K562 (cell line): Measurements from ENCODE around the gene SZT2. TPM values are rescaled to one million over a fixed set of nuclear protein-coding genes. Genes with fewer than 3 reads are reported as not detected.

Experiments used
- ATAC-seq: fragments of 200-7000 bp; cut with Tn5 transposase; 3 replicates; pipeline ENCODE4 v1.9.1; 2020; ENCODE audit warnings: moderate library complexity
- BruUV-seq: library from RNA; stranded (reverse); fragments of 400-500 nt; replicated peaks from 2 replicates; lab custom pipeline; 2021; lab: Mats Ljungman, UMichigan
- CTCF ChIA-PET: fragments of 300-600 bp; formaldehyde crosslinking; extraction: SDS; loops from one replicate; lab custom pipeline; 2021; ENCODE audit warnings: low intra/inter-chr PET ratio; lab: Yijun Ruan, JAX
- POLR2A ChIA-PET: fragments of 300-600, 350-650 bp; sonication (Branson Sonifier 250); formaldehyde crosslinking; extraction: SDS; loops from one replicate; lab custom pipeline; 2021; ENCODE audit warnings: antibody characterized with exemption, inconsistent platforms; lab: Yijun Ruan, JAX
- DNase-seq, 4 experiments: peaks; one replicate each; pipeline versions ENCODE4 v3.0.0 to v3.0.0-alpha.2; 2011 to 2018; ENCODE audit warnings: low spot score in 3 of 4, mixed read lengths in 3 of 4; ENCODE audit errors: extremely low read depth in 1 of 4
- FAIRE-seq: peaks from 2 replicates; lab custom pipeline; 2011; peaks lifted over from hg19 to GRCh38; lab: Jason Lieb, UNC
- H2AFZ ChIP-seq: 2 replicates; pipeline ENCODE4 v1.6.0; 2011; ENCODE audit warnings: low read depth, low read length, control low read depth, inconsistent platforms
- H3K27ac ChIP-seq: fragments of 200-600 bp; 3 replicates; pipeline ENCODE4 v1.8.0; 2011; ENCODE audit warnings: low read depth, mild to moderate bottlenecking, control low read depth, inconsistent platforms, low read length, moderate library complexity, mixed read lengths; ENCODE audit errors: extremely low read depth
- H3K27me3 ChIP-seq, 2 experiments: fragments of 300-600 bp in 1 of 2; 2 replicates in 1 of 2; 3 replicates in 1 of 2; pipeline versions ENCODE4 v1.6.0 to v1.8.0; 2011; ENCODE audit warnings: inconsistent platforms in 2 of 2, low read length in 2 of 2, mild to moderate bottlenecking in 1 of 2, mixed read lengths in 1 of 2, moderate library complexity in 1 of 2; ENCODE audit not compliant: control insufficient read depth in 2 of 2, insufficient read depth in 2 of 2
- H3K36me3 ChIP-seq: fragments of 300-600 bp; 3 replicates; pipeline ENCODE4 v1.8.0; 2011; ENCODE audit warnings: mild to moderate bottlenecking, low read length, inconsistent platforms; ENCODE audit not compliant: control insufficient read depth, insufficient read depth
- H3K4me1 ChIP-seq, 2 experiments: fragments of 200-600 bp in 1 of 2; replicated peaks in 1 of 2; 2 replicates in 1 of 2; 3 replicates in 1 of 2; pipeline versions ENCODE4 v1.5.1 to v1.8.0; 2011; ENCODE audit warnings: inconsistent platforms in 2 of 2, low read length in 2 of 2, mild to moderate bottlenecking in 1 of 2, mixed read lengths in 1 of 2, moderate library complexity in 1 of 2; ENCODE audit not compliant: control insufficient read depth in 2 of 2, insufficient read depth in 2 of 2
- H3K4me2 ChIP-seq: 2 replicates; pipeline ENCODE4 v1.6.1; 2011; ENCODE audit warnings: low read length, control low read depth, inconsistent platforms, mixed read lengths; ENCODE audit not compliant: insufficient read depth
- H3K4me3 ChIP-seq: fragments of 200-600 bp; sonication (generic), shearing (Covaris generic); 2 replicates; pipeline ENCODE4 v1.5.1; 2016; ENCODE audit warnings: control low read depth, inconsistent platforms
- H3K79me2 ChIP-seq: fragments of 200-600 bp; 3 replicates; pipeline ENCODE4 v1.8.0; 2011; ENCODE audit warnings: low read length, inconsistent platforms; ENCODE audit not compliant: control insufficient read depth, insufficient read depth
- H3K9ac ChIP-seq, 2 experiments: 2 replicates each; pipeline versions ENCODE4 v1.6.0 to v1.6.1; 2011; ENCODE audit warnings: low read depth in 2 of 2, low read length in 2 of 2, control low read depth in 1 of 2, inconsistent platforms in 1 of 2, mild to moderate bottlenecking in 1 of 2, mixed read lengths in 1 of 2; ENCODE audit not compliant: insufficient read depth in 1 of 2
- H3K9me1 ChIP-seq: one replicate; pipeline ENCODE4 v1.6.0; 2011; ENCODE audit warnings: inconsistent platforms, mild to moderate bottlenecking, low read length, moderate library complexity; ENCODE audit not compliant: control insufficient read depth, insufficient read depth
- H3K9me3 ChIP-seq: replicated peaks from 2 replicates; pipeline ENCODE4 v1.5.1; 2011; ENCODE audit warnings: low read depth, low read length, inconsistent platforms; ENCODE audit not compliant: control insufficient read depth, insufficient read depth
- H4K20me1 ChIP-seq: replicated peaks from 2 replicates; pipeline ENCODE4 v1.6.1; 2011; ENCODE audit warnings: low read length, inconsistent platforms, mixed read lengths; ENCODE audit not compliant: control insufficient read depth, insufficient read depth
- CHD2 ChIP-seq: IDR thresholded peaks from 2 replicates; pipeline ENCODE4 v1.6.1; 2011; ENCODE audit warnings: low read depth, low read length
- CXXC5 ChIP-seq: fragments of 250-450 bp; sonication (Bioruptor Pico); IDR thresholded peaks from 2 replicates; pipeline ENCODE4 v1.8.0; 2022; ENCODE audit warnings: inconsistent platforms, mild to moderate bottlenecking, moderate library complexity
- ETS1 ChIP-seq: conservative IDR thresholded peaks from 2 replicates; pipeline ENCODE4 v1.6.1; 2011; ENCODE audit warnings: low read depth, mild to moderate bottlenecking, low read length; ENCODE audit not compliant: control insufficient read depth
- ETV5 ChIP-seq: sonication (generic); formaldehyde crosslinking; IDR thresholded peaks from 2 replicates; pipeline ENCODE4 v1.4.0; 2020; ENCODE audit warnings: low read depth, mild to moderate bottlenecking, missing genetic modification reagents
- HLTF ChIP-seq: fragments of 450-650 bp; IDR thresholded peaks from 2 replicates; pipeline ENCODE4 v1.6.1; 2016
- HNRNPLL ChIP-seq: fragments of 200-400 bp; formaldehyde crosslinking; IDR thresholded peaks from 2 replicates; pipeline ENCODE4 v1.6.1; 2017; ENCODE audit warnings: low read length, low read depth, mild to moderate bottlenecking; ENCODE audit not compliant: poor library complexity, severe bottlenecking
- KLF16 ChIP-seq: IDR thresholded peaks from 2 replicates; pipeline ENCODE4 v1.6.1; 2016; ENCODE audit warnings: antibody characterized with exemption
- MXI1 ChIP-seq: IDR thresholded peaks from 2 replicates; pipeline ENCODE4 v1.6.1; 2011; ENCODE audit warnings: low read depth, mild to moderate bottlenecking, improper control_type of control experiment, low read length
- NR2C2 ChIP-seq, 2 experiments: fragments of 200-800 bp in 1 of 2; sonication (Bioruptor generic) in 1 of 2; sonication (generic) in 1 of 2; formaldehyde crosslinking in 1 of 2; IDR thresholded peaks; 2 replicates each; pipeline versions ENCODE4 v1.6.1 to v1.8.0; 2016 to 2022; ENCODE audit warnings: mild to moderate bottlenecking in 1 of 2, missing compliant biosample characterization in 1 of 2, missing genetic modification characterization in 1 of 2, missing genetic modification reagents in 1 of 2
- OTX1 ChIP-seq: fragments of 450-650 bp; formaldehyde crosslinking; IDR thresholded peaks from 2 replicates; pipeline ENCODE4 v1.4.0; 2022; ENCODE audit warnings: mild to moderate bottlenecking
- PHB ChIP-seq: fragments of 250-450 bp; sonication (Bioruptor Pico); IDR thresholded peaks from 2 replicates; pipeline ENCODE4 v1.5.0; 2021
- PHTF2 ChIP-seq: fragments of 250-450 bp; sonication (Bioruptor Pico); IDR thresholded peaks from 2 replicates; pipeline ENCODE4 v1.5.0; 2021; ENCODE audit warnings: mild to moderate bottlenecking
- POLR2G ChIP-seq: fragments of 200-400 bp; formaldehyde crosslinking; IDR thresholded peaks from 2 replicates; pipeline ENCODE4 v1.6.1; 2017; ENCODE audit warnings: low read depth, mild to moderate bottlenecking, antibody characterized with exemption, low read length, moderate library complexity
- RBFOX2 ChIP-seq: fragments of 200-400 bp; formaldehyde crosslinking; IDR thresholded peaks from 2 replicates; pipeline ENCODE4 v1.6.1; 2017; ENCODE audit warnings: low read depth, mild to moderate bottlenecking, low read length, moderate library complexity
- SMARCE1 ChIP-seq: fragments of 450-650 bp; IDR thresholded peaks from 2 replicates; pipeline ENCODE4 v1.7.1; 2016; ENCODE audit warnings: mild to moderate bottlenecking
- TBP ChIP-seq: optimal IDR thresholded peaks from 2 replicates; pipeline ENCODE3; 2011; ENCODE audit warnings: low read depth, low read length, improper control_type of control experiment
- YY1 ChIP-seq, 3 experiments: IDR thresholded peaks; 2 replicates each; pipeline ENCODE4 v1.6.1; 2011; ENCODE audit warnings: low read length in 2 of 3, mild to moderate bottlenecking in 2 of 3, moderate library complexity in 2 of 3, borderline replicate concordance in 1 of 3, control low read depth in 1 of 3, low read depth in 1 of 3; ENCODE audit not compliant: insufficient read depth in 3 of 3, insufficient replicate concordance in 2 of 3, control insufficient read depth in 1 of 3, insufficient read length in 1 of 3; ENCODE audit errors: extremely low read depth in 1 of 3
- ZBTB1 ChIP-seq: sonication (generic); formaldehyde crosslinking; IDR thresholded peaks from 2 replicates; pipeline ENCODE4 v1.8.1; 2023; ENCODE audit warnings: missing genetic modification reagents, low read depth, mild to moderate bottlenecking, borderline replicate concordance
- ZBTB7A ChIP-seq: IDR thresholded peaks from 2 replicates; pipeline ENCODE4 v1.6.1; 2011; ENCODE audit warnings: low read depth, mild to moderate bottlenecking, low read length, moderate library complexity, borderline replicate concordance; ENCODE audit not compliant: control insufficient read depth
- WGBS: fragments of 100-300 bp; shearing (Covaris generic); methylation state at CpG from one replicate; pipeline ENCODE4 v1.1.6; 2016; ENCODE audit warnings: low coverage, mixed read lengths; ENCODE audit not compliant: insufficient coverage; ENCODE audit errors: missing lambda C conversion rate; 5-methylcytosine and 5-hydroxymethylcytosine counted together
- in situ Hi-C: fragments of 300-500 bp; cut with MboI; formaldehyde crosslinking; loops from 4 replicates; pipeline ENCODE4 v1.15.0; 2018; ENCODE audit warnings: inconsistent platforms, mixed read lengths
- intact Hi-C: fragments of 100-400 bp; cut with micrococcal nuclease; formaldehyde crosslinking; loops from 2 replicates; pipeline ENCODE4 v1.14.2; 2022
- polyA plus RNA-seq, 8 experiments: library from polyadenylated mRNA; depleted of rRNA in 4 of 8; stranded (reverse) in 5 of 8; unstranded in 3 of 8; fragments of >200 nt; fragmentation: Nextera tagmentation in 2 of 8; fragmentation: Illumina TruSeq in 1 of 8; extraction: Ambion mirVana in 2 of 8; extraction: Trizol in 1 of 8; gene quantifications; 2 replicates each; pipeline versions ENCODE4 v1.2.1 to v1.2.3, GENCODE V29; 2011 to 2014; ENCODE audit warnings: inconsistent platforms in 1 of 8, missing spikeins in 1 of 8
- total RNA-seq, 7 experiments: library from RNA; depleted of rRNA in 6 of 7; stranded (reverse); fragments of >200 nt in 6 of 7; fragmentation: Illumina TruSeq in 2 of 7; extraction: Trizol in 2 of 7; gene quantifications; 2 replicates each; pipeline versions ENCODE4 v1.2.1 to v1.2.3, GENCODE V29; 2011 to 2021; ENCODE audit warnings: low replicate concordance in 1 of 7

Gene SZT2
- total and polyA plus RNA-seq, 9 of the 15 experiments (the other 6 are each of a cell fraction or from before 2014, with no cell fraction given), result 0.88 to 31.0 (median 12.8) TPM

- H3K9me3 ChIP-seq, result no peaks in the 10 kb centered on the region
- in situ Hi-C loops, result no loop called here
- ChIA-PET CTCF (interaction anchor here (0.6 to 1.7 kb wide), 3 partner anchors 121 to 132 kb away, joined by 3 to 9 read pairs (median 4); no protein-coding TSS in a partner anchor), POLR2A (interaction anchor here (0.5 to 2.9 kb wide), 24 partner anchors 9 to 1277 kb away, joined by 3 to 17 read pairs (median 4); partner anchors contain the start of genes ELOVL1 and MED8)
- H3K4me3 ChIP-seq, result peak within 1 kb of the TSS; percentile 83
- peak; percentile 93 for FAIRE-seq
- peak within 1 kb of the TSS; percentile 95 for H3K4me2 ChIP-seq
- ATAC-seq, result peak; percentile 97
- BruUV-seq, result TSS peak; percentile 76
- H3K4me1 ChIP-seq, result peaks cover 25 to 36% of the 10 kb centered on the region in 2 experiments
- no peaks in the 10 kb centered on the region; the same call in 1 of the 2 replicates for H4K20me1 ChIP-seq
- WGBS, result 1% methylated on average over 58 of the region's 59 CpGs
- peaks cover 47% of the 10 kb centered on the region for H3K36me3 ChIP-seq
- H3K27me3 ChIP-seq, result no peaks in the 10 kb centered on the region
- H3K79me2 ChIP-seq, result peaks cover 32% of the 10 kb centered on the region
- H3K27ac ChIP-seq, result peak within 1 kb of the TSS; percentile 90
- peaks cover 5% of the 10 kb centered on the region for H3K9me1 ChIP-seq
- peak; percentile 97 to 100 (median 98) for DNase-seq
- H3K9ac ChIP-seq, result peak within 1 kb of the TSS; percentile 93 to 99
- peak within 1 kb of the TSS; percentile 95 for H2AFZ ChIP-seq
- intact Hi-C loops, result loop anchor here (1.0 to 2.0 kb wide), 3 partner anchors 55 to 132 kb away; no protein-coding TSS in a partner anchor
- peak; percentile 96 for TF ChIP-seq RBFOX2
- 0 out of 2 replicates have a peak, but pooled peaks have one; percentile 38 for TF ChIP-seq NR2C2 (CRISPR knock-in tag; IDR thresholded peaks at IDR 0.05)
- no peak for TF ChIP-seq NR2C2 (tag; IDR thresholded peaks at IDR 0.05)
- TF ChIP-seq POLR2G, result peak; percentile 98
- TF ChIP-seq ETV5, result no peak; the same call in 1 of the 2 replicates
- TF ChIP-seq HNRNPLL, result peak; percentile 53
- peak; percentile 73 for TF ChIP-seq CXXC5 (CRISPR knock-in tag)
- TF ChIP-seq HLTF, result 0 out of 2 replicates have a peak, but pooled peaks have one; percentile 51
- no peak for TF ChIP-seq SMARCE1
- no peak for TF ChIP-seq OTX1 (CRISPR knock-in tag)
- peak; percentile 83 for TF ChIP-seq KLF16
- TF ChIP-seq TBP, result peak; percentile 92
- TF ChIP-seq PHB (CRISPR knock-in tag), result peak; percentile 77; the same call in 1 of the 2 replicates
- peak; percentile 61; the same call in 1 of the 2 replicates for TF ChIP-seq ZBTB1 (CRISPR knock-in tag)
- TF ChIP-seq ETS1, result 0 out of 2 replicates have a peak, but pooled peaks have one; percentile 33
- peak in 1 of 3 experiments; percentile 7 for TF ChIP-seq YY1 (IDR thresholded peaks at IDR 0.05; ENCODE audit: borderline replicate concordance in 1 of 3, control insufficient read depth in 1 of 3, extremely low read depth in 1 of 3, insufficient read depth in 3 of 3, insufficient read length in 1 of 3, insufficient replicate concordance in 2 of 3, low read depth in 1 of 3, low read length in 2 of 3)
- peak; percentile 23; the same call in 1 of the 2 replicates for TF ChIP-seq ZBTB7A
- TF ChIP-seq MXI1, result peak; percentile 84; the same call in 1 of the 2 replicates
- peak; percentile 98 for TF ChIP-seq CHD2
- TF ChIP-seq PHTF2 (CRISPR knock-in tag), result no peak
These were observed 30.7 kb upstream of the SZT2 start, which contains the start of gene CDC20 for GRCh38 chr1:43358746-43359693. CDC20 (plus strand) TSS chr1:43358981; CDS start chr1:43359216, 235 bp downstream.
